Esophagus muscularis mucosa (tissue), 4 donors: ENCODE data around the gene FGR. TPM values are rescaled to one million over a fixed set of nuclear protein-coding genes. Genes with fewer than 3 reads are reported as not detected.
"Not testable (repeated sequence)": the region's sequence is repeated elsewhere in the genome, so short reads cannot be mapped to it uniquely, and the experiment has no call there.

ENCODE experiments used
- DNase-seq: peaks from one replicate; pipeline ENCODE4 v3.0.0-alpha.2; 2017; ENCODE audit errors: extremely low spot score
- H3K27ac ChIP-seq, 4 donors: fragments of 200-600 bp; sonication (generic); replicated peaks in 1 of 4; 1 replicate in 3 of 4; 2 replicates in 1 of 4; pipeline ENCODE4 v1.5.1; 2016 to 2019; ENCODE audit warnings: mild to moderate bottlenecking in 1 of 4
- H3K27me3 ChIP-seq, 4 donors: fragments of 200-600 bp; sonication (generic); one replicate each; pipeline versions ENCODE4 v1.5.1 to v1.6.0; 2016 to 2019
- H3K36me3 ChIP-seq, 4 donors: fragments of 200-600 bp; sonication (generic); one replicate each; pipeline ENCODE4 v1.5.1; 2016 to 2019
- H3K4me1 ChIP-seq, 4 donors: fragments of 200-600 bp; sonication (generic); one replicate each; pipeline ENCODE4 v1.5.1; 2016 to 2019
- H3K4me3 ChIP-seq, 4 donors: fragments of 200-600 bp; sonication (generic); 1 replicate in 2 of 4; 2 replicates in 2 of 4; pipeline ENCODE4 v1.5.1; 2016 to 2019; ENCODE audit warnings: mild to moderate bottlenecking in 4 of 4, moderate library complexity in 1 of 4
- H3K9me3 ChIP-seq, 4 donors: fragments of 200-600 bp; sonication (generic); 1 replicate in 3 of 4; 2 replicates in 1 of 4; pipeline ENCODE4 v1.5.1; 2016 to 2019
- EP300 ChIP-seq: sonication (generic); formaldehyde crosslinking; IDR thresholded peaks from one replicate; pipeline ENCODE4 v1.6.1; 2017; ENCODE audit warnings: antibody characterized with exemption
- POLR2A ChIP-seq: fragments of 450-650 bp; IDR thresholded peaks from one replicate; pipeline ENCODE4 v1.6.1; 2017; ENCODE audit warnings: antibody characterized with exemption, moderate library complexity, mild to moderate bottlenecking, low read depth
- POLR2AphosphoS5 ChIP-seq, 2 donors: sonication (generic); formaldehyde crosslinking; IDR thresholded peaks; one replicate each; pipeline ENCODE4 v1.6.1; 2017; ENCODE audit warnings: antibody characterized with exemption in 2 of 2
- WGBS: methylation state at CpG from one replicate; pipeline ENCODE4 v1.1.5; 2018; 5-methylcytosine and 5-hydroxymethylcytosine counted together
- intact Hi-C: fragments of 100-400 bp; cut with DNase I; formaldehyde crosslinking; loops from one replicate; pipeline ENCODE4 v1.15.1; 2023
- total RNA-seq, 4 donors: library from RNA; depleted of rRNA; stranded (reverse); fragments of >200 nt; gene quantifications; one replicate each; pipeline versions ENCODE4 v1.1.0 to v1.2.1, GENCODE V29; 2016
- TF ChIP-seq, protein P1 (sequence below), 3 experiments: fragments of 200-600 bp in 2 of 3; fragments of 450-650 bp in 1 of 3; sonication (generic) in 2 of 3; IDR thresholded peaks; one replicate each; pipeline ENCODE4 v1.5.1; 2017 to 2019; ENCODE audit warnings: antibody characterized with exemption in 3 of 3, mild to moderate bottlenecking in 2 of 3, moderate library complexity in 1 of 3

FGR gene
- total RNA-seq, 4 donors from 2014 or later = 12.0 to 32.1 (median 12.6) TPM

DNA sequence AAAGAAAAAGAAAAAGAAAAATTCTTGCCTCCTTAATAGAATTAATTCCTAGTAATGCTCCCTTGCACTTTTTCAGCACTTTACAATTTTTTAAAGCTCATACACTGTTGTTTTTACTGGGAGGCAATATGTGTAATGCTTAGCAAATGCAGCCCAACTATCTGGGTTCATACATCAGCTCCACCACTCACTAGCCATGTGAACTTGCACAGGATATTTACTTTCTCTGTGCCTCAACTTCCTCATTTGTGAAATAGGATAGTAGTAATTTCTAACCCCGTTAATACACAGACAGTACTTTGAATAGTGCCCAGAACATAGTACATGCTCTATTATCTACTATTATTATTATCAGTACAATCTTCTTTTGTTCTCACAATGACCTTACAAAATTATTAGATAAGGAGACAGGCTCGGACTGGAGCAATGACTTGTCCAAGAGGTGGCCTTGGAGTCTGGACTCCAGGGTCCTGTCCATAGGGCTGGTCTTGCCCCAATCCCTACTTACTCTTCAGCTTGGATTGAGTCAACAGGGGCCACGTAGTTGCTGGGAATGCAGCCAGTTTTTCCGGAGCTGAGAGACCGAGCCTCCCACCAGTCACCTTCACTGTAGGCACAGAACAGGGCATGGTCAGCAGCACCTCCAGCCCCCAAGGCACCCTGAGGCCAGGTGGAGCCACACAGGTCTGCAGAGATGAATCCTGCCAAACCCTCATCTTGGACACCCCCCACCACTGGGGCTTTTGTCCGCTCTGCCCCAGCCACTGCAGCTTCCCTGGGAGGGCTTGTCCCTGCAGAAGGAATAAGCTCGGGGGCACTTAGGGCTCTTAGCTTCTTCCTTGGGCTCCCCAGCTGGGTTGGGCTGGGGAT lies 13.7 kb downstream of the FGR start:
- TF ChIP-seq EP300 (no peak), POLR2AphosphoS5 (IDR thresholded peaks at IDR 0.05) (no peak), POLR2A (no peak)
- TF ChIP-seq, protein P1, sequence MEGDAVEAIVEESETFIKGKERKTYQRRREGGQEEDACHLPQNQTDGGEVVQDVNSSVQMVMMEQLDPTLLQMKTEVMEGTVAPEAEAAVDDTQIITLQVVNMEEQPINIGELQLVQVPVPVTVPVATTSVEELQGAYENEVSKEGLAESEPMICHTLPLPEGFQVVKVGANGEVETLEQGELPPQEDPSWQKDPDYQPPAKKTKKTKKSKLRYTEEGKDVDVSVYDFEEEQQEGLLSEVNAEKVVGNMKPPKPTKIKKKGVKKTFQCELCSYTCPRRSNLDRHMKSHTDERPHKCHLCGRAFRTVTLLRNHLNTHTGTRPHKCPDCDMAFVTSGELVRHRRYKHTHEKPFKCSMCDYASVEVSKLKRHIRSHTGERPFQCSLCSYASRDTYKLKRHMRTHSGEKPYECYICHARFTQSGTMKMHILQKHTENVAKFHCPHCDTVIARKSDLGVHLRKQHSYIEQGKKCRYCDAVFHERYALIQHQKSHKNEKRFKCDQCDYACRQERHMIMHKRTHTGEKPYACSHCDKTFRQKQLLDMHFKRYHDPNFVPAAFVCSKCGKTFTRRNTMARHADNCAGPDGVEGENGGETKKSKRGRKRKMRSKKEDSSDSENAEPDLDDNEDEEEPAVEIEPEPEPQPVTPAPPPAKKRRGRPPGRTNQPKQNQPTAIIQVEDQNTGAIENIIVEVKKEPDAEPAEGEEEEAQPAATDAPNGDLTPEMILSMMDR (IDR thresholded peaks at IDR 0.05) = no peak
- DNase-seq = no peak
- Histone ChIP-seq H3K27ac (no peak overlapping the region), H3K27me3 (peaks cover 0 to 1% (median 0%) of the 10 kb centered on the region in 4 donors), H3K9me3 (no peaks in the 10 kb centered on the region), H3K4me1 (peaks cover 0 to 18% (median 5%) of the 10 kb centered on the region in 4 donors), H3K4me3 (no peak overlapping the region), H3K36me3 (no peaks in the 10 kb centered on the region)
- 45% methylated on average over 5 of the region's 7 CpGs for WGBS
- intact Hi-C loops = no loop called here

DNA sequence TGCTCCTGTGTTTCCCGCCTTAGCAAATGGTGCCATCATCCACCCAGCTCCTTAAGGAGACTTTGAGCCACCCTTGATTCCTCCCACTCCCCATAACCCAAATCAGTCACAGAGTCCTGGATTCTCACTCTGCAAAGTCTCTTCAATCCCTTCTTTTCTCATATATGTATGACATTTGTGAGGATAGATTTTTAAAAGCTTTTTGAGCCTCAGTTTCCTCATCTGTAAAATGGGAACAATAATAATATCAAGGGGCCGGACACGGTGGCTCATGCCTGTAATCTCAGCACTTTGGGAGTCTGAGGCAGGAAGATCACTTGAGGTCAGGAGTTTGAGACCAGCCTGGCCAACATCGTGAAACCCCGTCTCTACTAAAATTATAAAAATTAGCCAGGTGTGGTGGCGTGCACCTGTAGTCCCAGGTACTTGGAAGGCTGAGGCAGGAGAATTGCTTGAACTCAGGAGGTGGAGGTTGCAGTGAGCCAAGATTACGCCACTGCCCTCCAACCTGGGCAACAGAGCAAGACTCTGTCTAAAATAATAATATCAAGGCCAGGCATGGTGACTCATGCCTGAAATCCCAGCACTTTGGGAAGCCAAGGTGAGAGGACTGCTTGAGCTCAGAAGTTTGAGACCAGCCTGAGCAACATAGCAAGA lies 15.1 kb downstream of the FGR start:
- H3K4me3 ChIP-seq, DNase-seq, H3K27me3 ChIP-seq, H3K27ac ChIP-seq, H3K36me3 ChIP-seq, H3K9me3 ChIP-seq: not testable (repeated sequence)
- peaks cover 0 to 11% (median 5%) of the 10 kb centered on the region in 4 donors for H3K4me1 ChIP-seq
- 98% methylated on average over 7 of the region's 7 CpGs for WGBS
- intact Hi-C loops = loop anchor here (10.0 kb wide), 1 partner anchor 295 kb away; the partner anchor contains the start of gene TMEM222

DNA sequence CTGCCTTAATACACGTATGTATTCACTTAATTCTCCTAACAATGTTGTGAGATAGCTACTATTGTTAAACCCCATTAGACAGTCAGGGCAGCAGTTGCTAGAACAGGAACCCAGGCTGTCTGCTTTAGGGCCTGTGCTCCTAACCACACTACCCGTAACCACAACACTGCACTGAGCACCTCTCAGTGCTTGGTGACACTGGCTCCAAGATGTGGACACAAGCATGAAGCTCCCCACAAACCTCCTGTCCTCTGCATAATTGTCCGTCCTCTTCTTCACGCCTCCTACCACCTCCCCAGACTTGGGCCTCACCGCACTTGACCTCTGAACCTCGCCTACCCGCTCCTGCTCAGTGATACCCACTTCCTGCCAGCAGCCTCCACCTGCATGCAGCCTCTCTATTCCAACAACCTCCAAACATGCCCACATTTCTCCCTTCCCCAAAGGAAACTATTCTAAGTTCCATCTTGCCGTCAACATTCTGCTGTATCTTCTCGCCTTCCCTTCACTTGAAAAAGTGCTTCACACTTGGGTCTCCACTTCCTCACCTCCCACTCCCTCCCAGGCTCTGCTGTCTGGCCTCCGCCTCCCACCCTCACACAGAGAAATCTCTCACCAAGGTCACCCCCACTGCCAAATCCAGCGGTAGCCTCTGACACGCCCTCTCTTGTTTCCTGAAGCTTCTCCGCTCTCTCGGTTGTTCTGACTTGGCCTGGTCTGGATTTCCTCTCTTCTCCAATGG lies 16.5 kb downstream of the FGR start:
- 87% methylated on average over 14 of the region's 14 CpGs for WGBS
- intact Hi-C loops = loop anchor here (10.0 kb wide), 1 partner anchor 294 kb away; the partner anchor contains the start of gene TMEM222
- DNase-seq = no peak
- Histone ChIP-seq H3K27ac (no peak overlapping the region), H3K4me1 (peaks cover 0 to 17% (median 9%) of the 10 kb centered on the region in 4 donors), H3K36me3 (no peaks in the 10 kb centered on the region), H3K4me3 (no peak overlapping the region), H3K9me3 (no peaks in the 10 kb centered on the region), H3K27me3 (peaks cover 0 to 13% (median 0%) of the 10 kb centered on the region in 4 donors)
- no peak for TF ChIP-seq POLR2AphosphoS5 (IDR thresholded peaks at IDR 0.05)
- TF ChIP-seq POLR2A = no peak
- TF ChIP-seq, protein P1 (IDR thresholded peaks at IDR 0.05) = no peak
- TF ChIP-seq EP300 = no peak

DNA sequence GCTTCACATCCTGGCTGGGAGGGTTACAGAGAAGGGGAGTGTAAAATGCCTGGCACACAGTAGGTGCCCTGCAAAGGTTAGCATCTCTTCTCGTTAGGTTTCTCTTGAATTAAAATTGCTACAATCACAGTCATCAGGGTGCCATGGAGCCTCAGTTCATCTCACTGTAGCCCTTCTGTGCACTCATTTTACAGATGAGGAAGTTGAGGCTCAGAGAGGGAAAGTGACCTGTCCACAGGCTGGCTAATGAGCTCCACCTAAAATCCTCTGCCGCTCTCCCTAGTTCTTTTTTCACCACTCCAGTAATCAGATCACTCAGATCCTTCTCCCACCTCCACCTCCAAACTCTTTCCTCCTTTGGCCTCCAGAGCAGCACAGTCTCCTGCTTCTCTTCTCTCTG lies 17.6 kb downstream of the FGR start:
- intact Hi-C loops = loop anchor here (10.0 kb wide), 1 partner anchor 293 kb away; the partner anchor contains the start of gene TMEM222
- TF ChIP-seq POLR2A (no peak), EP300 (no peak), POLR2AphosphoS5 (IDR thresholded peaks at IDR 0.05) (no peak)
- TF ChIP-seq, protein P1 (IDR thresholded peaks at IDR 0.05) = no peak
- Histone ChIP-seq H3K4me1 (peaks cover 5 to 17% (median 9%) of the 10 kb centered on the region in 4 donors), H3K9me3 (no peaks in the 10 kb centered on the region), H3K4me3 (no peak overlapping the region), H3K27me3 (peaks cover 0 to 20% (median 0%) of the 10 kb centered on the region in 4 donors), H3K27ac (no peak overlapping the region), H3K36me3 (no peaks in the 10 kb centered on the region)
- 93% methylated on average over 2 of the region's 2 CpGs for WGBS
- DNase-seq = no peak
